ENCODE data around the gene POU3F4.

DNA sequence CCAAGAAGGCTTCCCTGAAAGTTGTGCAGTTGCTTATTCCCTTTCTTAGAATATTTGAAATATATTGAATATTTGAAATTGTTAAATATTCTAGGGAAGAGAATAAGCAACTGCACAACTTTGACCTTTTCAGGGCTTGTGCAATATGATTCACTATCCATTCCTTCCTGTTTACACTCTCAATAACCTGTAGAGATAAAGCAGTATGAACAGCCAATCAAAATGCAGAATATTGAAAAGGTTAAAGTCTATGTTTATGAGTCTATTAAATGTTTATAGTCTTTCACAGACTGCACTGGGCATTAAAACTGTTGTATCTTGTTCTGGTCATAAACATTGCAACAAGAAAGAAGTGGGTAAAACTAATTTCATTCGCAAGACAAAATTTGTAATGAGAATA is 13.8 kb downstream of the POU3F4 start:
- TF ChIP-seq RAD21 (IDR thresholded peaks at IDR 0.05 in 1 of 2, conservative IDR thresholded peaks at IDR 0.05 in 1 of 2; ENCODE audit: low read depth in 2 of 2, low read length in 2 of 2): no peak
- no peak for TF ChIP-seq CHD2 (IDR thresholded peaks at IDR 0.05; ENCODE audit: low read length)
- no peak for TF ChIP-seq POU5F1 (IDR thresholded peaks at IDR 0.05; ENCODE audit: low read depth, low read length)
- no peak for TF ChIP-seq RFX5 (IDR thresholded peaks at IDR 0.05; ENCODE audit: borderline replicate concordance, low read depth, low read length)
- TF ChIP-seq POLR2A (IDR thresholded peaks at IDR 0.05; ENCODE audit: control extremely low read depth in 1 of 2, low read depth in 2 of 2, low read length in 2 of 2): no peak
- TF ChIP-seq, protein P1, sequence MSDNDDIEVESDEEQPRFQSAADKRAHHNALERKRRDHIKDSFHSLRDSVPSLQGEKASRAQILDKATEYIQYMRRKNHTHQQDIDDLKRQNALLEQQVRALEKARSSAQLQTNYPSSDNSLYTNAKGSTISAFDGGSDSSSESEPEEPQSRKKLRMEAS (IDR thresholded peaks at IDR 0.05): no peak
- TF ChIP-seq TEAD4 (IDR thresholded peaks at IDR 0.05; ENCODE audit: low read depth, low read length): no peak
- TF ChIP-seq, protein P2, sequence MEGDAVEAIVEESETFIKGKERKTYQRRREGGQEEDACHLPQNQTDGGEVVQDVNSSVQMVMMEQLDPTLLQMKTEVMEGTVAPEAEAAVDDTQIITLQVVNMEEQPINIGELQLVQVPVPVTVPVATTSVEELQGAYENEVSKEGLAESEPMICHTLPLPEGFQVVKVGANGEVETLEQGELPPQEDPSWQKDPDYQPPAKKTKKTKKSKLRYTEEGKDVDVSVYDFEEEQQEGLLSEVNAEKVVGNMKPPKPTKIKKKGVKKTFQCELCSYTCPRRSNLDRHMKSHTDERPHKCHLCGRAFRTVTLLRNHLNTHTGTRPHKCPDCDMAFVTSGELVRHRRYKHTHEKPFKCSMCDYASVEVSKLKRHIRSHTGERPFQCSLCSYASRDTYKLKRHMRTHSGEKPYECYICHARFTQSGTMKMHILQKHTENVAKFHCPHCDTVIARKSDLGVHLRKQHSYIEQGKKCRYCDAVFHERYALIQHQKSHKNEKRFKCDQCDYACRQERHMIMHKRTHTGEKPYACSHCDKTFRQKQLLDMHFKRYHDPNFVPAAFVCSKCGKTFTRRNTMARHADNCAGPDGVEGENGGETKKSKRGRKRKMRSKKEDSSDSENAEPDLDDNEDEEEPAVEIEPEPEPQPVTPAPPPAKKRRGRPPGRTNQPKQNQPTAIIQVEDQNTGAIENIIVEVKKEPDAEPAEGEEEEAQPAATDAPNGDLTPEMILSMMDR (IDR thresholded peaks at IDR 0.05; ENCODE audit: control extremely low read depth in 1 of 3, insufficient read depth in 1 of 3, low read depth in 1 of 3, low read length in 3 of 3): no peak
- TF ChIP-seq CEBPB (IDR thresholded peaks at IDR 0.05; ENCODE audit: low read depth, low read length): no peak
- TF ChIP-seq SP4 (IDR thresholded peaks at IDR 0.05; ENCODE audit: low read length): no peak
- no peak for TF ChIP-seq NRF1 (IDR thresholded peaks at IDR 0.05; ENCODE audit: low read depth, low read length)
